ELR (cell line): ENCODE data around the gene LRRN2.
"Not testable (repeated sequence)": the region's sequence is repeated elsewhere in the genome, so short reads cannot be mapped to it uniquely, and the experiment has no call there.

ENCODE experiments used
- DNase-seq: peaks from one replicate; pipeline ENCODE4 v3.0.0-alpha.2; 2015; ENCODE audit warnings: low read depth

LRRN2 gene

DNA sequence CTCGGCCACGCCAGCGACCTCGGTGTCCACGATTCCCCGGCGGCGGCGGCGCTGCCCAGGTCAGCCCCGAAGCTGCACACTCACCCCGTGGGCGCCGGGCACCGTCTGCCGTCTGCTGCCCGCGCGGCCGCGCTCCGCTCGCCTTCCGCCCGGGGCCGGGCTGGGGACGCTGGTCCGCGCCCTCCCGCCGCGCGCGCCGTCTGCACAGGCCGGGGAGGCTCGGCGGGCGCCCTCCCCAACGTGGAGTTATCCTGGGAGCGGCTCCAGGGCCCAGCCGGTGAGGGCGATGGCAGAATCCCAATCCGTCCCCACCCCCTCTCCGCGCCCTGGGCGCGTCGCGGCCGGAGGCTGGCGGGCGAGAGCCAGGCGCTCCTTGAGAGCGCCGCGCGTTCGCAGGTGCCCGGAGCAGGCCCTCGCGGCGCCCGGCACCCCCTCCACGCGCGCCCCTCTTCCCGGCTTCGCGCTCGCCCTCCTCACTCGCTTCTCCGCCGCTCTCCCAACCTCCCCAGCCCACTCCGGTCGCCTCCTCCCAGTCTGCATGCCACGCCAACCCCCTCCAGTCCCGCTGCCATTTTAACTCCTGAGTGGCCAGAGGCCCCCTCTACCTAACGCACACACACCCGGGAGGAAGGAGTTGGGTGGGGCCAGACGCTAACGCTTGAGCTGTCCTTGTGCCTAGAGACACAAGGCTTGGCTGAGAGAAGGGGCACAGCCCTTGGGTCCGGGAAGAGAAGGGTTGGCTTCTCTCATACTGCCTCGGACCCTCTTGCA lies at the start of gene LRRN2:
Gene LRRN2 (minus strand): TSS at position 503 of the 771 bp plus-strand sequence. CDS start 65,746 bp downstream, outside the sequence.
- no peak for DNase-seq

- no peak for DNase-seq
Measured at GRCh38 chr1:204735042-204735441, 49.5 kb upstream of the LRRN2 start.

DNA sequence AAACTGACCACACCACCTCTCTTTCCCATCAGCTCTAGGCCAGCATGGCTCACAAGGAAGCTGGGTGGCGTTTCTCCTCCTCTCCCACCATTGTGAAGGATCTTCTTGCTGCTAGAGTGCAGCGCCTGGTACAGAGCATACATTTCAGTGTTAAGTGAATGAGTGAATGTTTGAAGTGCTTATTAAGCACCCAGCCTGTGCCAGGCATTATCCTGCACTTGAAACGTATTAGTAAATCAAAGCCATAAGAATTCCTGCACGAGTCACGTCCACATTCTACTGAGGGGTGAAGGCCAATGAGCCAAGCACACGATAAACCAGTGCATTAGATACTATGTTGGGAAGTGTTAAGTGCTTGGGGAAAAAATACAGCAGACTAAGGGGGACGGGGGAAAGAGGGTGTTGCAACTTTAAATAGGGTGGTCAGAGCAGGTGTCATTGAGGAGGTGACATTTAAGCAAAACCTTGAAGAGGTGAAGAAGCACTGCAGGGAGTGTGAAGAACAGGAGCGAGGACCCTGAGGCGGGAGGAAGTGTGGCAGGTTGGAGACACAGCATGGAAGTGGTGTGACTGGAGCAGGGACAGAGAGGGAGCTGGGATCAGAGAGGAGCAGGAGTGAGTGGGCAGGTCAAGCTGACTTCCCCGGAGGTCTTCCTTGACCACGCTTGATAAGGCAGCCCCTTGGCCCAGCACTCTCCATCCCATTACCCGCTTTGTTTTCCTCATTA lies 48.5 kb upstream of the LRRN2 start:
- DNase-seq = no peak

- DNase-seq = no peak
Measured at GRCh38 chr1:204733289-204733688, 47.8 kb upstream of the LRRN2 start.

- DNase-seq = no peak
Measured at GRCh38 chr1:204731985-204732575, 46.5 kb upstream of the LRRN2 start.

DNA sequence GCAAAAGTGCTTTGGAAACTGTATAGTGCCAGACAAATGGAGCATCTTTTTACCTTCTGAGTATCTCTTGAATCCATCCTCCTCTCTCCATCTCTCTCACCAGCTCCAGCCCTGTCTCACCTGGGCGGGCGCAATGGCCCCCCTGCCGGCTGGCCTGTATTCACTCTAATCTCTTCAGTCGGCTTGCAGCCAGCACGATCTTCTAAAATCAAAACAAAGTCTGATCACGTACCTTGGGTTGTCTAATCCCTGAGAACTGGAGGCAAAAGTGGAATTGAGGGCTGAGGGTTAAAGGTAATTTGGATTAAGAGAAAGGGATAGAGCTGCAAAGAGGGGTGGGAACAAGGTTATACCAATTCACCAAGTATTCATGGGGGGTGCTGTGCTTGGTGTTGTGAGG lies 46.0 kb upstream of the LRRN2 start:
- no peak for DNase-seq

DNA sequence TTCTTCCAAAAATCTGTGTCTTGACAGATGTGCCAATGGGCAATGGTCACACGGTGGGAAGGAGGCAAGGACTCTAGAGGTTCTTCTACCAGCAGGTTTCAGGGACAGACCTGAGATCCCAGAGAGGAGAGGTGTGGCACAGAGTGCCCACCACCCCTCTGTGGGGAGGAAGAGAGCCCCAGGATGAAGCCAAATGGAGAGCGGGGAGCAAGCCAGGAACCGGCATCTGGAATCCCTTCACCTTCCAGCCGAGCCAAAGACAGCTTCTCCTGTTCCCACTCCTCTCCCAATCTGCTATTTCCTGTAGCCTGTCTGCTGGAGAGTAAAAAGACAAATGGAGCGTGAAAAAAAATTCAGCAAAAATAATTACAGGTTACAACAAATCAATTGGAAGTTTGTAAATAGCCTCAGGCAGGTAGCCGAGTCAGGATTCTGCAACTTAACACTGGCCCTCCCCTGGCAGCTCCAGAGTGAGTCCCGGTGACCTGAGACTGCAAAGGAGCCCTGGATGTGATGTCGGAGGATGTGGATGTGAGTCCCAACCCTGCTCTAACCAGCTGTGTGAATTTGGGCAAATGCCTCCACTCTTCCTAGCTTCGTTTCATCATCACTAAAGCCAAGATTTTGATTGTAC lies 45.4 kb upstream of the LRRN2 start:
- no peak for DNase-seq

- DNase-seq = no peak
Measured at GRCh38 chr1:204729516-204729915, 44.0 kb upstream of the LRRN2 start.

GRCh38 chr1:204728456-204728855 lies 42.9 kb upstream of the LRRN2 start:
- DNase-seq = no peak

DNA sequence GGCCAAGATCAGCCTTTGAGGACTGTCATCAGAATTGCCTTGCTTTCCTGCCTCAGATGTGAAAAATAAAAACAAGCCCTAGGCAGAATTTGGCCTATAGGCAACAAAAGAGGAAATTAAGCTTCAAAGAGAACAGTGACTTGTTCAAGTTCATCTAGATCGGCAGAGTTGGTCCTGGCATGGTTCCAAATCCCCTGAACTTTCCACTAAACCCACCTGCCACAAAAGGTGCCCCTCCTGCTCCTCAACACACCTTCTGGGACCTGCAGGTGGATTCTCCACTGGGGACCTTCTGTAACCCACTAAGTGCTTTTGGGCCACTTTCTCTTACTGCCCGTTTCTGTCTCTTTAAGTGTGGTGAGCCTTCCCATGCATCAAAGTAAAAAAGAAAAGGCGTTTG lies 42.5 kb upstream of the LRRN2 start:
- no peak for DNase-seq

- not testable (repeated sequence) for DNase-seq
Measured at GRCh38 chr1:204727438-204727837, 41.9 kb upstream of the LRRN2 start.

- DNase-seq = peak; percentile 53
Measured at GRCh38 chr1:204726478-204726877, 40.9 kb upstream of the LRRN2 start.

DNA sequence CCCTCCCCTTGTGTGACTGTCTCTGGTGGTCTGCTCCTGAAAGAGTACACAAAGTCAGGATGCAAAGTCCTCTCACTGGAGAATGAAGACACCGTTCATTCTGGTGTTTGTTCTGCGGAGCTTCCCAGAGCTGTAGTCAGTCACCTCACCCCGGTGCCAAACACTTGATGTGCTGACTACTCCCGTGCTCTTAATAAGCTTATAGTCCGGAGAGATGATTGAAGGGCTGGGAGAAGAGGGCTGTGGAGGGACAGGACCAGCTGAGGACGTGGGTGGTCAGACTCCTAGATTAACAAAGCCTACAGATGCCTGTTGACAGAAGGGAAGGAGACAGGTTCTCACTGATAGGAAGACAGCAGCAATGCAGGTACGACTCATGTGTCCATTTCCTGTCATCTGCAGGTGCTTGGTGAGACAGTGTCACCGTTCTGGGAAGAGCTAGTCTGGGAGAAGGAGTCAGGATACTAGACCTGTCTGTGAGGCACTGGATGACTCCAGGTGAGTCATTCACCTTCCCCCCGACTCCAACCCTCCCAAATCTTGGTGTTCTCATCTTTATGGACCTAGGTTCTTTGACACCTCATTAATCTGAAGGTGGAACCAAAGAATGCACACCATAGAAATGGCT lies 40.4 kb upstream of the LRRN2 start:
- no peak for DNase-seq

DNA sequence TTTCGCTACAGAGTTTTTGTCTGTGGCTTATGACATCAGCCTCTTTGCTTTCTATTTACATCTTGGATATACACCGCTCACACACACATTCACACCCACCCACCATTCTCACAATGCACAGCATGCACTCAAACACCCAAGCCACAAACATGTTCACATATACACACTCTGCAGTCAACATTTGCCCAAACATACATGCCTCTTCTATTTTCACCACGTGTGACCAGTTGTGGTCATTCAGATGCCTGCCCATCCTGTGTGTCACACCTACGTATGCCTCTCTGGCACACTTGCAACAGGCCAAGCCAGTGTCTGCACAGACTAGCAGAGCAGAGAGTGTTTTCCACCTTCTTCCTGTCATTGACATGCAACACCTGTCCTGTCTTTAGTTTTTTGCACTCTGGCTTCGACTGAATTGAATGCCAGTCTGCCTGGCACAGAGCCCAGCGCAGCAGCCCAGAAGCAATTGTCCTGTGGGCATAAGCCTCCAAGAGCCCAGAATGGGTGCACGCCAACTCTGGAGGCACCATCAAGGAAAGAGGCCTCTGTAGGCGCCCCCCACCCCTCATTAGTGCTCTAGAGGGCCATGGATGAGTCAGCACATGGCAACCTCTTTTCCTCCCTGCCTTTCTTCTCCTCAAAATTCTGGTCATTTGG lies 37.7 kb upstream of the LRRN2 start:
- no peak for DNase-seq

- no peak for DNase-seq
Measured at GRCh38 chr1:204721373-204722055, 36.0 kb upstream of the LRRN2 start.

- no peak for DNase-seq
Measured at GRCh38 chr1:204716660-204717059, 31.1 kb upstream of the LRRN2 start.

GRCh38 chr1:204714861-204715511 lies 29.4 kb upstream of the LRRN2 start:
- no peak for DNase-seq

GRCh38 chr1:204714194-204714860 lies 28.8 kb upstream of the LRRN2 start:
- DNase-seq = no peak

- no peak for DNase-seq
Measured at GRCh38 chr1:204713541-204713940, 28.0 kb upstream of the LRRN2 start.
